GM18907 (cell line): ENCODE results near the gene CYP2A6.

Experiments used
- ATAC-seq: cut with Tn5 transposase; IDR thresholded peaks from one replicate; pipeline ENCODE4 v1.9.1; 2021; ENCODE audit warnings: mild to moderate bottlenecking, moderate library complexity; ENCODE audit not compliant: unreplicated experiment

CYP2A6 gene

DNA sequence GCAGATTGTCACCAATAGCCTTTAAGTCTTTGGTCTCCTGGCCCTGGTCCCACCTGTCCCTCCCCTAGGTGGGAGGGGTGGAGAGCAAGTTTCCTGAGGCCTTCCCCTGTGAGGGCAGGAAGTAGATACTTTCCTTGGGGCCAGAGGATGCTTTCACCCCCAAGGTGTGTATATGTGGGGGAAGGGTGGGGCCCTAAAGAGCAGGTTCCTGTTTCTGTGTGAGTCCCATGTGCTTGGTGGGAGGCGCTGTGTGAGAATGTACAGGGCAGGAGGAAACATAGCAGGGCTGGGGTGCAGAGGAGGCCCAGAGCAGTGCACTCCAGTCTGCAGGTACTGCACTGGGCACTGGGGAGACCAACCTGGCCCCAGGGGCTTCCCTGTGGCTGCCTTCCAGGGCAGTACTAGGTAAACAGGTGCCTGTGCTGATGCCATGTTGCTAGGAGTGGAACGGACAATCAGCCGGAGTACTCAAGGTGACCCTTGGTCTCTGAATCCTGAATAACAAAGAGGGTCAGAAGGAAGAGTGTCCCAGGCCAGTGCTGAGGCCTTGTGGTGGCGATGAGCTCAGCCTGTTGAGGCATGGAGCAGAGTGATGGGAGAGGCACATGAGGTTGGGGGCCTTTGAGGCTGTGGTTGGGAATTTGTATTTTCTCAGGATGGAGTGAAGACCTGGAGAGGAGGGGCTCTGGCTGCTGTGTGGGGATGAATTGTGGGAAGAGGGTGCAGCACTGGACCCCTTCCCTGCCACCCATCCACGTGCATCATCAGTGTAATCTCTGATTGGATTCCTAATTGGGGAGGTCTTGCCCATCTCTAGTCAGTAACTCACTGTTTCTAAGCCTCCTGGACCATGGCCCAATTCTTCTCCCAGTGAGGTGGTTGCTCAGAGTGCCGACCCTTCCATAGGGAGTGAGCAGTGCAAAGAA is 46.1 kb downstream of the CYP2A6 start:
- ATAC-seq, result no peak

DNA sequence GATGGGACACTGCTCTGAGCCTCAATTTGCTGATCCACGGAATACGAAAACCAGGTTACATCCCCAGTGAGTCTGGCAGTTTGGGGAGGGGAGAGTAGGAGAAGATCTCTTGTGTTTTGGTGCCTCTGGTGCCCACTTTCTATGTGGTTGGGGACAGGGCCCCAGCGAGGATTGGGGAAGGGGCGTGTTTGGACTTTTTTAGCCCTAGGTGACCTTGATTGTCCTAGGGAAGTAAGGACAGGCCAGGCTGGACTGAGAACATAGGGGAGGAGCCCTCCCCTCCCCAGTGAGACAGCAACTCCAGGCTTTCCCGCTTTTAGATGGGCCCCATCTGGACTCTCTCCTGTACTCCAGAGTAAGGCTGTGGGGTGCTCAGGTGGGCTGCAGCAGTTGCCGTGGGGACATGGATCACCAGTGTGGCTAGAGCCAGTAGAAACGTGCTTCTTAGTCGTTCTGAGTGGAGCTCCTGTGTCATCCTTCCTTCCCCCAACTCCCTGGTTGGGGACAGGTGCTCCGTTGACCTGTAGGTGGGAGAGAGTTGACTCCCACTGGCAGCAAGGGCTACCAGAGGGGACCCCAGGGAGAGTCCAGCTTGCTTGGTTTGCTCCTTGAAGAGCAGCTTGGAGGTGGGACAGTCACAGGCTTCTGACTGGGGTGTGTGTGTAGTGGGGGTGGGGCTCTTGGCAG is 46.9 kb downstream of the CYP2A6 start:
- ATAC-seq, result no peak

- ATAC-seq, result no peak
These were observed 47.7 kb downstream of the CYP2A6 start for GRCh38 chr19:40802300-40803169.

DNA sequence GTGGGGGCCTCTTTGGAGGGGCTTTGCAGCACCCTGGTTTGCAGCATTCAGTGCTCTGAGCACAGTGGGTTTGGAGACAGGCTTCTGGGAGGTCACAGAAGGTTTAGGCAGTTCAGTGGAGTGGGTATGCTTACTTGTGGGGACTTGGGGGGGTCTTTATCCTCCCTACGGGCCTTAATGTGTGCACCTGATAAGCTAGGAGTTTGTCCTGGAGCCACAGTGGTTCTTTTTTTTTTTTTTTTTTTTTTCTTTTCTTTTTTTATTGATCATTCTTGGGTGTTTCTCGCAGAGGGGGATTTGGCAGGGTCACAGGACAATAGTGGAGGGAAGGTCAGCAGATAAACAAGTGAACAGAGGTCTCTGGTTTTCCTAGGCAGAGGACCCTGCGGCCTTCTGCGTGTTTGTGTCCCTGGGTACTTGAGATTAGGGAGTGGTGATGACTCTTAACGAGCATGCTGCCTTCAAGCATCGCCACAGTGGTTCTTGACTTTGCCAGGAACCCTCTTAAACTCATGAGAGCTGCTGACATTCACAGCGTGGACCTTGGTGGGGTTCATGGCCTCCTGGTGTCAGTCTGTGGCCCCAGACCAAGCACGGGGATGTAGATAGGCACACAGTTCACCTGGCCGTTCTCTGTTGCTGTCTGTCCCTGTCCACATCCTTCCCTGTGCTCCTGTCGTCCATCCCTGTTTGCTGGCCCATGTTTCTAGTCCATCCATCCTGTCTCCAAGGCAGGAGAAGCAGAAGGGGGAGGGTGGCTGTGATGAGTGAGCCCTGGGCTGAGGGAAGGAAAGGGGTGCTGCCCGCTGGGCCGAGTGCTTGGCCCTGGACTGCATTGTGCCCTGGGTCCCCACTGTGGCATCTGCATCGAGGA is 48.6 kb downstream of the CYP2A6 start:
- no peak for ATAC-seq

DNA sequence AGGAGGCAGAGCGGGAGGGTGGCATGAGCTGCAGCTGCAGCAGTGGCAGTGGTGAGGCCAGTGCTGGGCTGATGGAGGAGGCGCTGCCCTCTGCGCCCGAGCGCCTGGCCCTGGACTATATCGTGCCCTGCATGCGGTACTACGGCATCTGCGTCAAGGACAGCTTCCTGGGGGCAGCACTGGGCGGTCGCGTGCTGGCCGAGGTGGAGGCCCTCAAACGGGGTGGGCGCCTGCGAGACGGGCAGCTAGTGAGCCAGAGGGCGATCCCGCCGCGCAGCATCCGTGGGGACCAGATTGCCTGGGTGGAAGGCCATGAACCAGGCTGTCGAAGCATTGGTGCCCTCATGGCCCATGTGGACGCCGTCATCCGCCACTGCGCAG is 49.3 kb downstream of the CYP2A6 start:
- ATAC-seq, result no peak

DNA sequence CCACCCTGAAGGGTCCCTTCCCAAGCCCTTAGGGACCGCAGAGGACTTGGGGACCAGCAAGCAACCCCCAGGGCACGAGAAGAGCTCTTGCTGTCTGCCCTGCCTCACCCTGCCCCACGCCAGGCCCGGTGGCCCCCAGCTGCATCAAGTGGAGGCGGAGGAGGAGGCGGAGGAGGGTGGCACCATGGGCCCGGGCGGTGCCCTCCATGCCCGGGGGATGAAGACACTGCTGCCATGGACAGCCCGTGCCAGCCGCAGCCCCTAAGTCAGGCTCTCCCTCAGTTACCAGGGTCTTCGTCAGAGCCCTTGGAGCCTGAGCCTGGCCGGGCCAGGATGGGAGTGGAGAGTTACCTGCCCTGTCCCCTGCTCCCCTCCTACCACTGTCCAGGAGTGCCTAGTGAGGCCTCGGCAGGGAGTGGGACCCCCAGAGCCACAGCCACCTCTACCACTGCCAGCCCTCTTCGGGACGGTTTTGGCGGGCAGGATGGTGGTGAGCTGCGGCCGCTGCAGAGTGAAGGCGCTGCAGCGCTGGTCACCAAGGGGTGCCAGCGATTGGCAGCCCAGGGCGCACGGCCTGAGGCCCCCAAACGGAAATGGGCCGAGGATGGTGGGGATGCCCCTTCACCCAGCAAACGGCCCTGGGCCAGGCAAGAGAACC is 49.8 kb downstream of the CYP2A6 start:
- ATAC-seq, result no peak

- no peak for ATAC-seq
These were observed 50.5 kb downstream of the CYP2A6 start for GRCh38 chr19:40799558-40800338.

DNA sequence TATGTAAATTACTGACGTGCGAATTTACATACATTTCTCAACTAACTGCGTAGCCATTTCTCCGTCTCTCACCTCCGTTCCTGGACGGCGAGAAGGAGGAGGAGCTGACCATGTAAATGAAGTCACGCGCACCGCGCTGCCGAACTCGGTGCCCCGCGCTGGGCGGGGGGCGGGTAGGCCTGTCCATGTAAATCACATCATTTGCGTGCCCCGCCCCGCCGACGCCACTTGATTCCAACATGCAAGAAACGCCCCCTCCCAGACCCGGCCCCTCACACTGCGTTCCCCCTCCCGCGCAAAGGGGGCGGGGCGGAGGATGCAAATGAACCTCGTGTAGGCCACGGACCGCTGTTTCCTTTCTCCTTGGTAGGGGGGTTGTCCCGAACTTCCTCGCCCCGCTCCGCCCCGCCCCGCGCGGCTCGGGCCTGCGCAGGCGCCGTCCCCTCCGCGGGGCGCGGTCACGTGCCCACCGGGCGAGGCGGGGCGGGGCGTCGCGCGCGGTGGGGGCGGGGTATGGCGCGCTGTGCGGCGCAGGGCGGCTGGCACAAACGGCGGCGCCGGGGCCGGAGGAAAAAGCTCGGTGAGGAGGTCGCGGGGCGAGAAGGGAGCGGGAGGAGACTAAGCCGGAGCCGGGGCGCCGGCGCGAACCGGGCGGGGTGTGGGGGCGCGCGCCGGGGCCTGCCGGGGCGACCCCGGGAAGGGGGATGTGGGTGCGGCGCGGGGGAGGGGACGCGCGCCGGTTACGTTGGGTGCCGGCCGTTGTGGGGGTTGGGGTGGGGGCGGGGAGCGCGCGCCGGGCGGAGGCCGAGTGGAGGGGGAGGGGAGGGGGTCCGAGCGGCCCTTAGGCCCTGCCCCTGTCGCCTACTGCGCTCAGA is 51.3 kb downstream of the CYP2A6 start, which contains the start of gene EGLN2:
Gene EGLN2, plus strand, starts transcription at position 509 of the 875 bp plus-strand sequence. CDS start 1,382 bp downstream, outside the sequence.
- ATAC-seq, result peak; percentile 75

DNA sequence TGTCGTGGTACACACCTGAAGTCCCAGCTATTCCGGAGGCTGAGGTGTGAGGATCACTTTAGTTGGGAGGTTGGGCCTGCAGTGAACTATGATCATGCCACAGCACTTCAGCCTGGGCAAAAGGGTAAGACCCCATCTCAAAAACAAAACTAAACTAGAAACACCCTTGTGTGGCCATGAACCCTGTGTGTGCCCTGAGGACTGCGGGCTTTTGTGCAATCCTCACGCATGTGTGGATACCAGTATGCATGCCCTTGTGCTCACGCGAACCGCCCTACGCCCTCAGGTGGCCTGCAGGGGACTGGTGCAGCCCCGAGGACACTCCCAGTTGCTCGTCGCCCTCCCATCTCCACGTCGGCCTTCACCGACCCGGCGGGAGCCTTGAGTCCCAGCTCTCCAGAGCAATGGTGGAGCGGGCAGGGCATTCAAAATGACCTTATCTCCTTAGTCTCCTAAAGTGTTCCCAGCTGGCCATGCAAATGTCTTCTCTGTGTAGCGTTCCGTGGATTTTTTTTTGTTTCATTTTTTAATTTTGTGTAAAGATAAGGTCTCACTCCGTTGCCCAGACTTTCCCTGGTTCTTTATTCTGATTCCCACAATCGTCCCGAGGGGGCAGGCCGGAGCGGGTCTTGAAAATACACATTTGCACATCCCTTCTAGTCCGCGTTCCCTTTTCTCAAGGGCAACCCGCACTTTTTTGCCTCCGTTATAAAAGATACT is 52.1 kb downstream of the CYP2A6 start:
- ATAC-seq, result peak; percentile 30

GRCh38 chr19:40797166-40797962 is 52.9 kb downstream of the CYP2A6 start:
- no peak for ATAC-seq
